GM15510 (cell line): Measurements from ENCODE around the gene FAM83F.

Source experiments
- POLR2A ChIP-seq: IDR thresholded peaks from 3 replicates; pipeline ENCODE4 v1.6.1; 2011; ENCODE audit warnings: borderline replicate concordance; ENCODE audit not compliant: insufficient read length; ENCODE audit errors: extremely low read depth

Gene FAM83F

DNA sequence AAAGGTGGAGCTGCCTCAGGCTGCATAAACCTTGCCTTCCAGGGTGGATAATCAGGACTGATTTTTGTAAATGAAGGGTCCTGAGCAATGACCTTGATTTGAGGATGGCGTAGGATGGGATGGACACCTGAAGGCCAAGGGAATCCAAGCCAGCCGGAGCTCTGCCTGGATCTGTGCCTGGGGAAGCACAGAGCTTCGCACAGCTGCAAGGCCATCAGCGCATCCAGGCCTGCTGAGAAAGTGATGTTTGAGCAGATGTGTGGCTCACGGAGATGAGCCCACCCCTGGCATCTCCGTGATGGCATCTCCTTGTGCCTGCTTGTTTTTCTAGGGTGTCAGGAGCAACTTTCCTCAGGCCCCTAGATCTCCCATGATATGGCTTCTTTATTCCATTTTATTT is 23.3 kb downstream of the FAM83F start:
- TF ChIP-seq POLR2A, result no peak

GRCh38 chr22:40019100-40019499 is 24.3 kb downstream of the FAM83F start:
- TF ChIP-seq POLR2A, result no peak

- no peak for TF ChIP-seq POLR2A
Measured at GRCh38 chr22:40020956-40021355, 26.2 kb downstream of the FAM83F start.

DNA sequence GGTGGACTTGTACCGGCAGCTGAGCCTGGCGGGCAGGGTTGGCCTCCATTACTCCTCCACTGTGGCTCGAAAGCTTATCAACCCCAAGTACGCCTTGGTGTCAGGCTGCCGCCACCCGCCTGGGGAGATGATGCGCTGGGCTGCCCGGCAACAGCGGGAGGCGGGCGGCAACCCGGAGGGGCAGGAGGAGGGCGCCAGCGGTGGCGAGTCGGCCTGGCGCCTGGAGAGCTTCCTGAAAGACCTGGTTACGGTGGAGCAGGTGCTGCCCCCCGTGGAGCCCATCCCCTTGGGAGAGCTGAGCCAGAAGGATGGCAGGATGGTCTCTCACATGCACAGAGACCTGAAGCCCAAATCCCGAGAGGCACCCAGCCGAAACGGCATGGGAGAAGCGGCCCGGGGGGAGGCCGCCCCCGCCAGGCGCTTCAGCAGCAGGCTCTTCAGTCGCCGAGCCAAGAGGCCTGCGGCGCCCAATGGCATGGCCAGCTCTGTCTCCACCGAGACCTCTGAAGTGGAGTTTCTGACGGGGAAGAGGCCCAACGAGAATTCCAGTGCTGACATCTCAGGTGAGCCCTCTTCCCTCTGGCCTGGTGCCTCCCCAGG is 26.7 kb downstream of the FAM83F start:
- TF ChIP-seq POLR2A, result no peak

- no peak for TF ChIP-seq POLR2A
Measured at GRCh38 chr22:40022536-40023240, 27.9 kb downstream of the FAM83F start.

- no peak for TF ChIP-seq POLR2A
Measured at GRCh38 chr22:40023341-40023841, 28.6 kb downstream of the FAM83F start.

GRCh38 chr22:40024201-40025061 is 29.7 kb downstream of the FAM83F start:
- TF ChIP-seq POLR2A, result no peak

GRCh38 chr22:40025856-40026255 is 31.1 kb downstream of the FAM83F start:
- TF ChIP-seq POLR2A, result no peak

DNA sequence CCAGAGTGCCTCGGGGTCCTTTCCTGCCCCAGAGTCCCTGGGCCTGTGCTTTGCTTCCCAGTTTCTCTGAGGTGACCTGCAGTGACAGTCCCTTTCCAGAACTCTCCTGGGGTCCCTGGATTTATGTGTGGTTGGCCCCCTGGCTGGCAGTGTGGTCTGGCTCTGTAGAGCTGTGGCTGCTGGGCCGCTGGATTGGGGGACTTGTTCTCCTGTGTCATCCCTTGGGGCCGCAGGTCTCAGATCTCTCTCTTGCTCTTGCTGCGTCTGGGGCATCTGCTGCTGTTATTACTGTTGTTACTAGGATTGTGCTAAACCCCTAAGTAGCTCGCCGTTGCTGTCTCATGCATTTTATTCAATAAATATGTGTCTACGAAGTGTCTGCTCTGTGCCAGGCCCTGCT is 31.9 kb downstream of the FAM83F start:
- no peak for TF ChIP-seq POLR2A

DNA sequence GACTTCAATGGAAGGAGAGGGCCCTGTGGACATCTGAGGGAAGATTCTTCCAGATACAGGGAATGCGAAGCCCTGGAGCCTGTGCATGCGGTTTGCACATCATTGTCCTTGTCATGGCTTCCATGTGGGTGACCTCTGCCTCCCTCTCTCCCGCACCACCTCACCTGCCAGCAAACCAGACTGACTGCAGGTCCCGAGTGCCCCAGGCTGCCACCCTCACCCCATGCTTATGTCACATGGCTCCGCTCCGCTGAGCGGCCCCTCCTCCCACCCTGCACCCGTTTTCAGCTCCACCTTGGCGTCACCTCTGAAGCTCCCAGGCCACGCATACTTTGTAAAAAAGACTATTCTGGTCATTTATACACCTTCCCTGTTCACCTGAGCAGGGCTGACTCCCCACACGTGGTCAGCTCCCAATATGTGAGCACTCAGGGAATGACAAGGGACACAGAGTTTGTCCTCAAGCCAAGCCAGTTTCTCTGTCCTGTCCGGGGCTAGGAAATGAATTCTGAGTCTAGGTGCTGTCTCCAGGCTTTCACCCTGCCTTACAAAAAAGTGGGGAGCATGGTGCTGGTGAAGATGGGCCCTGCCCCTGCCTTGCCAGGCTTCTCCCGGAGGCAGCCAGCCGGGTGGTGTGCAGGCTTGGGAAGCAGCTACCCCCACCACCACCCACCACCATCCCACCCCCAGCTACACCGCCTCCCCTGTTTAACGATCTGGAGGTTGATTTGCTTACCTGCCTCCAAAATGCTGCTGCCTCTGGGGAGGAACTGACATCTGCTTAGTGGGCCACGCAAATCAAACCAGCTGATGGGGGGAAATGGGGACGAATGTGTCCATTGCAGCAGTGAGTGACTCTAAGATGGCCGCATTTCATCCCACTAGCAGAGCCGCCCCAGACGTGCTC is 32.7 kb downstream of the FAM83F start:
- no peak for TF ChIP-seq POLR2A

DNA sequence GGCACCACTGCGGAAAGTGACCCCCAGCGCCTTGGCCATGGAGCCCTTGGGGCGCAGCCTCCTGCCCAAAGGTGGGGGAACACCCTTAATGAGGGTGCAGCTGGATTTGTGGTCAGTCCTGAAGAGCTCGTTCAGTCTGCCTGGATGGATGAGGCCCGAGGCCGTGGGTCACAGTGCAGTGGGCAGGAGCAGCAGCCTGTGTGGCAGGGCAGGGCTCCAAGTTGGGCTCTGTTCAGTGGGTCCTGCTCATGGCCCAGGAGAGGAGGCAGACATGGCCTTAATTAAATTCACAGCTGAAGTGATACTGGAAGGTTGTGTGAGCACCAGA is 33.3 kb downstream of the FAM83F start:
- TF ChIP-seq POLR2A, result no peak

- TF ChIP-seq POLR2A, result no peak
Measured at GRCh38 chr22:40029189-40029890, 34.6 kb downstream of the FAM83F start.

DNA sequence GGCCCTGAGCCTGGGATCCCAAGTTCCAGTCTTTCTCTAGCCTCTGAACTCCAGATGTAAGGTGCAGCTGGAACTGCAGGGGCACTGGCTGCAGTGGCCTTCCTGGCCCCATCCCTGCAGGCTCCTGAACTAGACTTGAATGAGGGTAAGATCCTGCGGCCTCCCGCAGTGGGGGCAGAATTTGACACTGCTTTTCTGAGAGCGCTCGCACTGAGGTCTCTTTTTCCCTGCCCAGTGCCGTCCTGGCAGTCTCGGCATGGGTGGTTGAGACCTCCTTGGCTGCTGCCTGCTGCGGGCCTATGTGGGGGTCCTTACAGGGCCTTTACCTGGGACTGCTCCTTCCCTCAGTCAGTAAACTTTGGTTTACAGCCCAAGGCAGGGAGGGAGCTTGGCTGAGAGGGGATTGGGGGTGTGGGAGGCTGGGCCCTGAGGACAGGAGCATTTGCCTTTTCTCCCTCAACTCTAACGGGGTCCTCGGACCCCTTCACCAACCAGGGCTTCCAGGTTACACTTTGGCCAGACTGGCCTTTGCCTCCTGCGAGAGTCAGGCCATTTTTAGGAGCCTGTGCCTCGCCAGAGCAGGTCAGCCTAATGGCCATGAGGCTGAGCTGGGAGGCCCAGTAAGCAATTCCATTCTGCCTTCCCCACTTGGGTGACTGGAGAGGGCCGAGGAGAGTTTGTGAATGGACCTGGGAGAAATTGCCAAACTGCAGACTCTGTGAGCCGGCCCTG is 35.4 kb downstream of the FAM83F start:
- TF ChIP-seq POLR2A, result no peak
